Measurements from ENCODE around the gene NRG3.

- no peak for TF ChIP-seq POLR2AphosphoS5 (IDR thresholded peaks at IDR 0.05)
- TF ChIP-seq CTCF (IDR thresholded peaks at IDR 0.05) = no peak
- TF ChIP-seq POLR2A (IDR thresholded peaks at IDR 0.05; ENCODE audit: low read depth) = no peak
- no peak for TF ChIP-seq EP300 (IDR thresholded peaks at IDR 0.05)
Measured at GRCh38 chr10:82934947-82935346, 1060.0 kb downstream of the NRG3 start.

Measured in esophagus muscularis mucosa (tissue), 4 donors.